ENCODE results near the gene PCDHGA8. TPM values are rescaled to one million over a fixed set of nuclear protein-coding genes. Genes with fewer than 3 reads are reported as not detected.

Gene PCDHGA8
- polyA plus RNA-seq, 1 of the 3 experiments (the other 2 are of a cell fraction), result 0.12 TPM

DNA sequence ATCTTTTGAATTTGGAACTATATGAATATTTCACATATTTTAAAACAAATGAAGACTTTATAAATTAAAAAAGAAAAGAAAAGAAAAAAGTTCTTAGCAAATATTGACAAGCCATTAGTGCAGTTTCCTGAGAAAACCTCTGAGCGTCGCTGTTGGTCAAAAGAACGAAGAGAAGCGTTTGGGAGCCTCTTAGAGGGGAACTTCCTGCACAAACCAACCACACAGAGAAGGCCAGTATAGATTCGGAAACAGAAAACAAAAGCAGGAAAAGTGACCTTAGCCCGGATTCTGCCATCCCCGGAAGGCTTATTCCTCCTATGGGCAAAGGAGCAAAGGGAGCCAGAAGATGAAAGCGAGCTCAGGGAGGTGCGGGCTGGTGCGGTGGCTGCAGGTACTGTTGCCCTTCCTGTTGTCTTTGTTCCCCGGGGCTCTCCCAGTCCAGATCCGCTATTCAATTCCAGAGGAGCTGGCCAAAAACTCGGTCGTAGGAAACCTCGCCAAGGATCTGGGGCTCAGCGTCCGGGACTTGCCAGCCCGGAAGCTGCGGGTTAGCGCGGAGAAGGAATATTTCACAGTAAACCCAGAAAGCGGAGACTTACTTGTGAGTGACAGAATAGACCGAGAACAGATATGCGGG is 32.5 kb upstream of the PCDHGA8 start, which contains the start of gene PCDHGB2:
Gene PCDHGB2, plus strand, starts transcription at position 205 of the 637 bp plus-strand sequence. Its CDS starts 142 bp downstream, at position 347.
- no peaks in the 10 kb centered on the region for H4K20me1 ChIP-seq (ENCODE audit: insufficient read depth)
- WGBS (ENCODE audit: low lambda C conversion rate), result 44% methylated on average over 23 of the region's 24 CpGs
- peak within 1 kb of the TSS; percentile 39; the same call in 1 of the 2 replicates for H3K9ac ChIP-seq
- H3K4me2 ChIP-seq, result 0 out of 2 replicates have a peak within 1 kb of the TSS, but pooled peaks have one; percentile 33
- peak within 1 kb of the TSS; percentile 68; the same call in 1 of the 2 replicates for H2AFZ ChIP-seq (ENCODE audit: low read depth)
- H3K4me3 ChIP-seq (ENCODE audit: low read depth in 2 of 2, low read length in 1 of 2), result peak within 1 kb of the TSS; percentile 33 to 42
- CTCF ChIA-PET, result interaction anchor here (0.6 to 1.2 kb wide), 8 partner anchors 35 to 204 kb away, joined by 3 to 14 read pairs (median 3); partner anchors contain the start of gene PCDHB16
- no peaks in the 10 kb centered on the region; the same call in 1 of the 2 replicates for H3K9me3 ChIP-seq
- DNase-seq, result peak; percentile 62
- no peaks in the 10 kb centered on the region for H3K4me1 ChIP-seq (ENCODE audit: control insufficient read depth in 1 of 2, insufficient read depth in 2 of 2, low read depth in 1 of 2, low read length in 1 of 2)
- POLR2A ChIA-PET, result interaction anchor here (0.7 kb wide), 1 partner anchor 204 kb away, joined by 3 read pairs; no protein-coding TSS in a partner anchor
- peak within 1 kb of the TSS; percentile 22 to 28; a peak in 2 of 4 replicates for H3K27ac ChIP-seq (ENCODE audit: low read depth in 2 of 2, low read length in 1 of 2)
- no peaks in the 10 kb centered on the region for H3K27me3 ChIP-seq (ENCODE audit: insufficient read depth)
- no peaks in the 10 kb centered on the region for H3F3A ChIP-seq (replicated peaks; ENCODE audit: insufficient read depth)
- TF ChIP-seq SMC3 (IDR thresholded peaks at IDR 0.05; ENCODE audit: low read depth, low read length) (peak; percentile 33; the same call in 1 of the 2 replicates), RAD21 (IDR thresholded peaks at IDR 0.05; ENCODE audit: low read length) (peak; percentile 65), FOXM1 (IDR thresholded peaks at IDR 0.05; ENCODE audit: low read depth) (no peak)
- TF ChIP-seq, protein P1, sequence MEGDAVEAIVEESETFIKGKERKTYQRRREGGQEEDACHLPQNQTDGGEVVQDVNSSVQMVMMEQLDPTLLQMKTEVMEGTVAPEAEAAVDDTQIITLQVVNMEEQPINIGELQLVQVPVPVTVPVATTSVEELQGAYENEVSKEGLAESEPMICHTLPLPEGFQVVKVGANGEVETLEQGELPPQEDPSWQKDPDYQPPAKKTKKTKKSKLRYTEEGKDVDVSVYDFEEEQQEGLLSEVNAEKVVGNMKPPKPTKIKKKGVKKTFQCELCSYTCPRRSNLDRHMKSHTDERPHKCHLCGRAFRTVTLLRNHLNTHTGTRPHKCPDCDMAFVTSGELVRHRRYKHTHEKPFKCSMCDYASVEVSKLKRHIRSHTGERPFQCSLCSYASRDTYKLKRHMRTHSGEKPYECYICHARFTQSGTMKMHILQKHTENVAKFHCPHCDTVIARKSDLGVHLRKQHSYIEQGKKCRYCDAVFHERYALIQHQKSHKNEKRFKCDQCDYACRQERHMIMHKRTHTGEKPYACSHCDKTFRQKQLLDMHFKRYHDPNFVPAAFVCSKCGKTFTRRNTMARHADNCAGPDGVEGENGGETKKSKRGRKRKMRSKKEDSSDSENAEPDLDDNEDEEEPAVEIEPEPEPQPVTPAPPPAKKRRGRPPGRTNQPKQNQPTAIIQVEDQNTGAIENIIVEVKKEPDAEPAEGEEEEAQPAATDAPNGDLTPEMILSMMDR (IDR thresholded peaks at IDR 0.05), result peak; percentile 54
- no peaks in the 10 kb centered on the region for H3K9me2 ChIP-seq
- no peaks in the 10 kb centered on the region for H3K79me2 ChIP-seq (ENCODE audit: insufficient read depth)
- peaks cover 0 to 4% of the 10 kb centered on the region in 2 experiments for H3K36me3 ChIP-seq (replicated peaks in 1 of 2; ENCODE audit: control insufficient read depth in 1 of 2, insufficient read depth in 2 of 2, low read length in 1 of 2)

DNA sequence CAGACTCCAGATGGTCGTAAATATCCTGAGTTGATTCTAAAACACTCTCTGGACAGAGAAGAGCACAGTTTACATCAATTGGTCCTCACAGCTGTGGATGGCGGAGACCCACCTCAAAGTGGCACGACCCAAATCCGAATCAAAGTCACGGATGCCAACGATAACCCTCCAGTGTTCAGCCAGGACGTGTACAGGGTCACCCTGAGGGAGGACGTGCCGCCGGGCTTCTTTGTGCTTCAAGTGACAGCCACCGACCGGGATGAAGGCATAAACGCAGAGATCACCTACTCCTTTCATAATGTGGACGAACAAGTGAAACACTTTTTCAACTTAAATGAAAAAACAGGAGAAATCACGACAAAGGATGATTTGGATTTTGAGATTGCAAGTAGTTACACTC is 31.7 kb upstream of the PCDHGA8 start:
- Histone ChIP-seq H3F3A (replicated peaks; ENCODE audit: insufficient read depth) (no peaks in the 10 kb centered on the region), H3K79me2 (ENCODE audit: insufficient read depth) (no peaks in the 10 kb centered on the region), H3K9me2 (no peaks in the 10 kb centered on the region), H3K9ac (no peak overlapping the region), H3K4me2 (0 out of 2 replicates have a peak overlapping the region, but pooled peaks have one; percentile 33), H3K27ac (ENCODE audit: low read depth in 2 of 2, low read length in 1 of 2) (no peak overlapping the region), H3K27me3 (ENCODE audit: insufficient read depth) (no peaks in the 10 kb centered on the region), H3K4me1 (ENCODE audit: control insufficient read depth in 1 of 2, insufficient read depth in 2 of 2, low read depth in 1 of 2, low read length in 1 of 2) (no peaks in the 10 kb centered on the region), H3K4me3 (ENCODE audit: low read depth in 2 of 2, low read length in 1 of 2) (peak overlapping the region in 1 of 2 experiments; percentile 42; a peak in 3 of 4 replicates), H3K9me3 (no peaks in the 10 kb centered on the region; the same call in 1 of the 2 replicates), H4K20me1 (ENCODE audit: insufficient read depth) (no peaks in the 10 kb centered on the region), H3K36me3 (replicated peaks in 1 of 2; ENCODE audit: control insufficient read depth in 1 of 2, insufficient read depth in 2 of 2, low read length in 1 of 2) (peaks cover 0 to 4% of the 10 kb centered on the region in 2 experiments), H2AFZ (ENCODE audit: low read depth) (no peak overlapping the region)
- ChIA-PET CTCF (interaction anchor here (0.6 to 1.1 kb wide), 5 partner anchors 178 to 203 kb away, joined by 3 to 14 read pairs (median 3); partner anchors contain the start of gene PCDHB16), POLR2A (interaction anchor here (0.7 kb wide), 1 partner anchor 203 kb away, joined by 3 read pairs; no protein-coding TSS in a partner anchor)
- no peak for DNase-seq
- 54% methylated on average over 14 of the region's 15 CpGs for WGBS (ENCODE audit: low lambda C conversion rate)
- TF ChIP-seq EZH2phosphoT487 (IDR thresholded peaks at IDR 0.05; ENCODE audit: borderline replicate concordance, low read depth) (no peak), POLR2AphosphoS5 (IDR thresholded peaks at IDR 0.05; ENCODE audit: low read depth, low read length) (no peak), RXRA (IDR thresholded peaks at IDR 0.05; ENCODE audit: borderline replicate concordance, low read depth) (no peak), CHD2 (IDR thresholded peaks at IDR 0.05; ENCODE audit: low read length, partially characterized antibody) (no peak), ELF1 (IDR thresholded peaks at IDR 0.05) (no peak), MAX (IDR thresholded peaks at IDR 0.05; ENCODE audit: low read depth) (no peak), PBX3 (IDR thresholded peaks at IDR 0.05) (no peak), GABPA (IDR thresholded peaks at IDR 0.05; ENCODE audit: low read depth) (no peak), USF1 (IDR thresholded peaks at IDR 0.05; ENCODE audit: borderline replicate concordance, low read depth) (no peak), SIN3A (IDR thresholded peaks at IDR 0.05; ENCODE audit: borderline replicate concordance, low read depth, low read length) (no peak), RAD21 (IDR thresholded peaks at IDR 0.05; ENCODE audit: low read length) (no peak), GATA2 (CRISPR knock-in tag; IDR thresholded peaks at IDR 0.05) (no peak), RFX5 (IDR thresholded peaks at IDR 0.05; ENCODE audit: low read length) (no peak), FOXM1 (IDR thresholded peaks at IDR 0.05; ENCODE audit: low read depth) (no peak)
